SW 1271 (cell line): ENCODE results near the gene STRBP.
"Not testable (repeated sequence)": the region's sequence is repeated elsewhere in the genome, so short reads cannot be mapped to it uniquely, and the experiment has no call there.

Source experiments
- DNase-seq, 2 experiments: peaks; one replicate each; lab custom pipeline; 2025; lab: John Stamatoyannopoulos, UW

Gene STRBP

GRCh38 chr9:123249162-123249561, 19.2 kb downstream of the STRBP start:
- not testable (repeated sequence) for DNase-seq

- no peak for DNase-seq
Measured at GRCh38 chr9:123248630-123249029, 19.8 kb downstream of the STRBP start.

DNA sequence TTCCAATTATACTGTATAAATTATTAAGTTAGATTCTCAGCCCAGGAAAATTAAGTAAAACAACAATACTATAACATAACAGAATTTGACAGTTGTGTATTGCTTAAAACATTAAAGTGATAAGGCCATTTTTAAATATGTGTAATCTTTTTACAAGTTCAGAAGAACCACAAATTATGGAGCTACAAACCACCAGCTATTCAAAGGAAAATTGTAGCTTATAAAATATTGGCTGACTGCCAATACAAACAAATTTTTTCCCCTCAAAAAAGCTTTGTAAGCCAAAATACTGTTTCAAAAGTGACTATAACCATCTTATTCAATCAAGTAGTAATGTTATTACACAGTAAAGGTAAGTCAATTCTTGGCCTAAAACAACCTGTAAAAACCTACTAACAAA, 21.9 kb downstream of the STRBP start:
- DNase-seq, result no peak

DNA sequence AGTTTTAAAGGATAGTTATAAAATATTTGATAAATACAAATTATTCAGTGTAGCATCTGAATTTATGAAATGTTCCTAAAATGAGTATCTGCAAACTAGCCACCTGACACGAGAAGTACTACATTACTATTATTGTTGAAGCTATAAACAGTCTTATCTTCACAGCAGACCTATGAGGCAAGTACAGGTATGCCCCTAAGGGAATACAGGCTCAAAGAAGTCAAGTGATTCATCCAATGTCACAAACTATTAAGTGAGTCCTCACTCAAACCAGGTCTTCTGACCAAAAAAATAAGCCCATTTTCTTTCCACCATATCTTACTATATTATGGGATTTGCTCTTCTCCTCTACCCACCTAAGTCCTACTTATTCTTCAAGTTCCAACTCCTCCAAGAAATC, 28.7 kb downstream of the STRBP start:
- DNase-seq, result no peak

GRCh38 chr9:123238365-123238764, 30.0 kb downstream of the STRBP start:
- DNase-seq, result no peak

GRCh38 chr9:123237220-123237619, 31.2 kb downstream of the STRBP start:
- no peak for DNase-seq

GRCh38 chr9:123235448-123235847, 32.9 kb downstream of the STRBP start:
- DNase-seq, result no peak

- DNase-seq, result no peak
Measured at GRCh38 chr9:123234853-123235252, 33.5 kb downstream of the STRBP start.

DNA sequence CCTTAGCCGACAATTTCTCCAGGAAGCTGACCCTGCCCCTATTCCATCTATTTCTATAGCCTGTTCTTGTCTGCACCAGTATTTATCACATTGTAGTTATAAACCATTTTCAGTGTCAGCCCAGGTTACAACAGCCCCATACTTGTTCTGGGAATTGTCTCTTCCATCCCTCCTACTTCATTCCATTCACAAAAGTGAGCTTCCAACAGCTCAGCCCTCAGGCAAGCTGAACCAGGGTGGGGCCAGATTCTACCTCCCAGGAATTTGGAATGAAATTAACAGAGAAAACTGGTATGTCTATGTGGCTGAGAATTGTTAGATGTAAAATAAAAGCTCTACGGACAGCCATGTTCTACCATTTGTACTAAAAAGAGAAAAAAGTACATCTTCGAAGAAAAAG, 36.1 kb downstream of the STRBP start:
- DNase-seq, result no peak

GRCh38 chr9:123231421-123231820, 37.0 kb downstream of the STRBP start:
- no peak for DNase-seq

DNA sequence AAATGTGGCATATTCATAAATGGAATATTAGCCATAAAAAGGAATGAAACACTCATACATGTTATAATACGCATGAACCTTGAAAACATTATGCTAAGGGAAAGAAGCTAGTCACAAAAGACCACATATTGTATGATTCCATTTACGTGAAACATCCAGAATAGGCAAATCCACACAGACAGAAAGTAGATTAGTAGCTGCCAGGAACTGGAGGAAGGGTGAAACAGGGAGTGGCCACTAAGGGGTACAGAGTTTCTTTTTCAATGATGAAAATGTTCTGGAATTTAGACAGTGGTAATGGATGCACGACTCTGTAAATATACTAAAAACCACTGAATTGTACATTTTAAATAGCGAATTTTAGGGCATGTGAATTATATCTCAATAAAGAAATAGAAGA, 39.4 kb downstream of the STRBP start:
- no peak for DNase-seq

- DNase-seq, result no peak
Measured at GRCh38 chr9:123225995-123226394, 42.4 kb downstream of the STRBP start.

DNA sequence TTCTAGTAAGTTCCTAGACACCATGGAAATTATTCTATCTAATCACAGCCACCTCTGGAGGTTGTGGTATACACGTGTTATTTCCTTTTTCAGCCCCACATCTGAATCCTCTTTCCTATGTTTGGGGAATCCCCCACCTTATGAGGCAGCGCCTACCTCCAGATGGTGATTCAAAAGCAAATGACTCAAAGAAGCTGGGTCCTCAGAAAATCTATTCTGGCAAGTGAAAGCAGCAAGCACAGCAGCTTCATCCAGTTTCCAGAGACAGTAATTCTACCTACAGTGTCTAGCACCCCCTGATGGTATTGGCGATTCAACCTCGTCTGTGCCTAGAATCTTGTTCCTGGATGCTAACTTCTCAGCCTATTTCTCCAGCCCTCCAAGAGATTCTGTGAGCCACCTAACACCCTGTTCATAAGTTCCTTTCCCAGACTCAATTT, 43.0 kb downstream of the STRBP start:
- peak in 1 of 2 experiments; percentile 28 for DNase-seq

DNA sequence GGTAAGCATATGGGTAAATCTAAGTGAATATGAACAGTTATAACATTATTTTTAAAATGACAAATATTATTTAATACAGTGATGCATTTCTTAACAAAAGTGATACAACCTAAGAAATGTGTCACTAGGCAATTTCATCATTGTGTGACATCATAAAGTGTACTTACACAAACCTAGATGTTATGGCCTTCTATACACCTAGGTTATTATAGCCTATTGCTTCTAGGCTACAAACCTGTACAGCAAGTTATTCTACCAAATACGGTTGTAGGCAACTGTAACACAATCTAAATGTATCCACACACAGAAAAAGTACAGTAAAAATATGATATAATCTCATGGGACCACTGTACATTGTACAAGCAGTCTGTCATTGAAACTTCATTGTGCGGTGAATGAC, 48.3 kb downstream of the STRBP start:
- no peak for DNase-seq

- no peak for DNase-seq
Measured at GRCh38 chr9:123218831-123219230, 49.6 kb downstream of the STRBP start.

DNA sequence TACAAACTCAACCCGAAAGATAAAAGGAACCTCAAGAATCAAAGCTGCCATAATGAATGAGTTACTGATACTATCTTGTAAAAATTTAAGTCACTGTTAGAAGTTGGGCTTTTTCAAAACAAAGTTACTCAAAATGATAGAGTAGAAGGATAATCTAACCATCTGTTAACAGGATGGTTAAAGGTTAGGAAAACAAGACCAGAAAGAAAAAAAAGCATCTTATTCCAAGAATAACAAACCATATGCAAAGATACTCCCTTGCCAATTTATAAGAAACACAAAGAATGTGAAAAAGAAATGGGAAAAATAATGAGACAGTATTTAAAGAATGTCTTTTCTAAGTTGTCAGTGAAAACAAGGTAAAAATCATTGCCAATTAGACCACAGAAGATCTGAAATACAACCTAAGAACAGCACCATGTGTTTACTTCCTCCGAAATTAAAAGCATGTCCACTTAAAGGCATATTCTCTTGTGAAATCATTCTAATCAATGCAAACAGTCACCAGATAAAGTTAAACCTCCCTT, 51.2 kb downstream of the STRBP start:
- no peak for DNase-seq

- no peak for DNase-seq
Measured at GRCh38 chr9:123216251-123216797, 52.1 kb downstream of the STRBP start.

- no peak for DNase-seq
Measured at GRCh38 chr9:123211081-123211480, 57.3 kb downstream of the STRBP start.

DNA sequence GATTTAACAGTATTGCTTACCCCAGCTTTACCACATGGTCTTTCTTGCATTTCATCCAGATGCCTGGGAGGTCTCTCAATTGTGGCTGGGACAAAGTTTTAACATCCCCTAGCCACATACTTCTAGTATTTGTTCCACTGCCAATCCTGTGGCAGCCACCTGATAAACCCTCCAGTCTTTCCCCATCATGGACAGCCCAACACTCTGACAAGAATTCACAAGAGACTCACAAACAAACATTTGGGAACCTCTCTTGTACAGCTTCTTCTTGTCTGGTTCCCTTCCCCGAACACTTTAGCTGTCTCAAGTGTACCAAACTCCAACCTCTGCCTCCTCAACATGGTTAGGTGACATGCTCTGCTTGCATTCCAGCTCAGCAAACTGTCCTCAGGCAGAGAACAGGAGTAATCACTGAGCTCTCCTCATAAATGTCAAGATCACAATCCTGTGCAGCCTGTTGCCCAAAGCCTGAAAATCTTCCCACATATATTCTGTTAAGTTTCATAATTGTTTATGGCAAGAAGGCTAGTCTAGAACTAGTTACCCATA, 59.7 kb downstream of the STRBP start:
- no peak for DNase-seq

- DNase-seq, result no peak
Measured at GRCh38 chr9:123206065-123206464, 62.3 kb downstream of the STRBP start.

DNA sequence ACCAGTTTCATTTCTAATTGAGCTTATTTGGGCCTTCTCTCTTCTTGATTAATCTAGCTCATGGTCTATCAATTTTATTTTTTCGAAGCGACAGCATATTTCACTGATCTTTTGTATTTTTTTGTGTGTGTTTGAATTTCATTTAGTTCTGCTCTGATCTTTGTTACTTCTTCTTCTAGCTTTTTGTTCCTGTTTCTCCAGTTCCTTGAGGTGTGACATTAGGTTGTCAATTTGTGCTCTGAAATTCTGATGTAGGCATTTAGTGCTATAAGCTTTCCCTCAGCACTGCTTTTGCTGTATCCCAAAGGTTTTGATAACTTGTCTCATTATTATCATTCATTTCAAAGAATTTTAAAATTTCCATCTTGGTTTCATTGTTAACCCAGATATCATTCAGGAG, 67.3 kb downstream of the STRBP start:
- DNase-seq, result no peak

DNA sequence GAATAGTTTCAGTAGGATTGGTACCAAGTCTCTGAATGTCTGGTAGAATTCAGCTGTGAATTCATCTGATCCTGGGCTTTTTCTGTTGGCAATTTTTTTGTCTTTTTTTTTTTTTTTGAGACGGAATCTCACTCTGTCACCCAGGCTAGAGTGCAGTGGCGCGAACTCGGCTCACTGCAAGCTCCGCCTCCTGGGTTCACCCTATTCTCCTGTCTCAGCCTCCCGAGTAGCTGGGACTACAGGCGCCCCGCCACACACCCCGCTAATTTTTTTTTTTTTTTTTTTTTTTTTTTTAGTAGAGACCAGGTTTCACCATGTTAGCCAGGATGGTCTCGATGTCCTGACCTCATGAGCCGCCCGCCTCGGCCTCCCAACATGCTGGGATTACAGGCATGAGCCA, 67.9 kb downstream of the STRBP start:
- DNase-seq, result not testable (repeated sequence)

GRCh38 chr9:123196124-123196523, 72.3 kb downstream of the STRBP start:
- no peak for DNase-seq

DNA sequence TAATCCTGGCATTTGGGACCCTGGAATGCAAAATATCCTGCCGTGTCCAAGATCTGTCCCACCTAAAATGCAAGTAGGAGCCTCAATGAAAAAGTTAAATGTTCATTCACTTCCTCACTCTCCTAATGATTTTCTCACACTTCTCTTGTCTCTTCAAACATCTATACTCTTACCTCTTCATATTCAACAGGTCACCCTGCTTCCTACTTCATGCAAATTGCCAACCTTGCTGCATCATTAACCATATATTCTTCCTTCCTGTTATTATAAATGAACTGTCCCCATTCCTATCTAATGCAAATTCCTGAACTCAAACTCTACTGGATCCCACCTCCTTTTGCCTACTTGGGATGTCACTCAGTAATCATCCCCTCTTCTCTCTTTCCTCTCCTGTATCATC, 74.4 kb downstream of the STRBP start:
- DNase-seq, result no peak
